HG02852 (cell line): ENCODE results near the gene C1orf115.
"Not testable (repeated sequence)": the region's sequence is repeated elsewhere in the genome, so short reads cannot be mapped to it uniquely, and the experiment has no call there.

Experiments
- ATAC-seq: cut with Tn5 transposase; IDR thresholded peaks from one replicate; pipeline ENCODE4 v1.9.1; 2021; ENCODE audit warnings: mild to moderate bottlenecking, moderate library complexity; ENCODE audit not compliant: unreplicated experiment

The C1orf115 gene

DNA sequence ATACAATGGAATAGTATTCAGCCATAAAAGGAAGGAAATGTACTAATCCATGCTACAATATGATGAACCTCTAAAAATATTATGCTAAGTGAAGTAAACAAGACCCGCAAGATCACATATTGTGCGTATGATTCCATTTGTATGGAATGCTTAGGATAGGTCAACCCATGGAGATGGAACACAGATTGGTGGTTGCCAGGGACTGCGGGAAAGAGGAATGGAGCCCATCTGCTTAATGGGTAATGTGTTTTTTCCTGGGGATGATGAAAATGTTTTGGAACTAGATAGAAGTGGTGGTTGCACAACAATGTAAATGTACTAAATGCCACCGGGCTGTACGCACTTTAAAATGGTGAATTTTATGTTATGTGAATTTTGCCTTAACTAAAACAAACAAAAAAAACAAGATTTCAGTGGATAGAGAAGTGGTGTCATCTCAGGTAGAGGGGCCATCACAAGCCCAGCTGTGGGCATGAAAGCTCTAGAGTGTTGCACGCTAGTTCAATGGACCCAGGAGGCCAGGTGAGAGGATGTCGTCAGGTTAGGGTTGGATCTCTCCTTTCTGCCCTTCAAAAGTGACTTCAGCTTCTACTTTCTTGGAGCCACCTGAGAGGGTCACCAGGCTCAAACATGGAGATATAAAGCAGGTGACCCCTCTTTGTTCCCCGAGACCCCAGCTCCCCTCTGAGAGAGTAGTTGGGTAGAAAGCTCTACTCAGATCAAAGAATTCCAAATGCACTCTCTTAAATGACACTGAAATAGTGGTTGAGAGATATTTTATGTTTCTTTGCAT lies 2.5 kb downstream of the C1orf115 start:
- no peak for ATAC-seq

- no peak for ATAC-seq
Measured at GRCh38 chr1:220694866-220695382, 4.8 kb downstream of the C1orf115 start.

- no peak for ATAC-seq
Measured at GRCh38 chr1:220695426-220695825, 5.3 kb downstream of the C1orf115 start.

GRCh38 chr1:220696226-220696862 lies 6.2 kb downstream of the C1orf115 start:
- ATAC-seq, result no peak

GRCh38 chr1:220696863-220697231 lies 6.7 kb downstream of the C1orf115 start:
- no peak for ATAC-seq

GRCh38 chr1:220697326-220697725 lies 7.2 kb downstream of the C1orf115 start:
- no peak for ATAC-seq

- no peak for ATAC-seq
Measured at GRCh38 chr1:220698607-220699016, 8.4 kb downstream of the C1orf115 start.

- no peak for ATAC-seq
Measured at GRCh38 chr1:220699044-220699443, 8.9 kb downstream of the C1orf115 start.

GRCh38 chr1:220700556-220701179 lies 10.5 kb downstream of the C1orf115 start:
- no peak for ATAC-seq

DNA sequence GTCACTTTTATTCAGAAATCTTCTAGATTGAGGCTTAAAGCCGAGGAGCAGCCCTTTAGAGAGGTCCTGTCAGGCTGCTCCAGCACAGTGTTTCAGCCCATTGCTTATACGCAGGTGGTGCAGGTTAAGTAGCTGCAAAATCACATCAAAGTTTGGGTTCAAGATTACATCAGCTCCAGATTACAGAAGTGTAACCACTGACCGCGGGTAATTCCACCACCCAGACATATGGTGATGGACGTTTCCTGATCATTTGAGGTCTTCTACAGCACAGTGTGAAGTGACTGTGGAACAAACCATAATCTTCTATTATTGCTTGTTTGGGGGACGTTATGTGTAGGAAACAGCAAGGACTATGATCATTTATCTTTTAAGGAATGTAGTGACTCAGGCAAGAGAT lies 11.8 kb downstream of the C1orf115 start:
- ATAC-seq, result peak; percentile 68

- no peak for ATAC-seq
Measured at GRCh38 chr1:220702733-220703270, 12.6 kb downstream of the C1orf115 start.

DNA sequence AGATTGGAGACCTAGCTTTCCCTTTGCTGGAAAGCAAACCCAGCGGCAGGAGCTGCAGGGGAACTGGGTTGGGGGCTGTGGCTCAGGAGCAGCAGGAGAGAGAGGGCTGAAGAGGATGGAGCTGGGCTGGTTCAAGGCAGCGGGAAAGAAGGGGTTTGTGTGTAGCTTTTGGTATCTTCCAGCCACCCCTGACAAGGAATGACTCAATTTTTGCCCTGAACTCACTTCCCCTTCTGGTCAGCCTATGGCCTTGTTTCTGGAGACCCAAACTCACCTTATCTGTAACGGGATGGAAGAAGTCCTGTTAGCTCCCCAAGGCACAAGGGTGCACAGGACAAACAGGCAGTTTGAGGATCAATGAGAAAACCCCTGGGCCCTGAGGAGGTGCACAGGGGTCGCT lies 13.1 kb downstream of the C1orf115 start:
- ATAC-seq, result no peak

GRCh38 chr1:220705782-220706181 lies 15.6 kb downstream of the C1orf115 start:
- no peak for ATAC-seq

- ATAC-seq, result no peak
Measured at GRCh38 chr1:220706480-220706879, 16.3 kb downstream of the C1orf115 start.

DNA sequence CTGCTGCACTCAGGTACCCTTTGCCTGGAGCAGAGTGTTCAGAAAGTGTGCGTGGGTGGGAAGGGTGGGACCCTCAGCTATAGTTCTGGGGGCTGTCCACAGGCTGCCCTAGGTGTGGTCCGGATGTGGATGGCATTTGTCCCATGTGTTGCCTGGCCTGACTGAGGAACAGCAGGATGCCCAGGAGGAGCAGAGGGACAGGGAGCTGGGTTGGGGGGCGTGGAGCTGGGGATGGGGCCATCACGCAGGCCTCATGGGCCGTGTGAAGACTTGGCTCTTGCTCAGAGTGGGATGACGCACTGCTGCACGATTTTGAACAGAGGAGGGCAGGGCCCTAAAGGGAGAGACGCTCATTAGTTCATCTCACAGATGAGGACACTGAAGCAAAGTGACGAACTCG lies 17.0 kb downstream of the C1orf115 start:
- ATAC-seq, result no peak

DNA sequence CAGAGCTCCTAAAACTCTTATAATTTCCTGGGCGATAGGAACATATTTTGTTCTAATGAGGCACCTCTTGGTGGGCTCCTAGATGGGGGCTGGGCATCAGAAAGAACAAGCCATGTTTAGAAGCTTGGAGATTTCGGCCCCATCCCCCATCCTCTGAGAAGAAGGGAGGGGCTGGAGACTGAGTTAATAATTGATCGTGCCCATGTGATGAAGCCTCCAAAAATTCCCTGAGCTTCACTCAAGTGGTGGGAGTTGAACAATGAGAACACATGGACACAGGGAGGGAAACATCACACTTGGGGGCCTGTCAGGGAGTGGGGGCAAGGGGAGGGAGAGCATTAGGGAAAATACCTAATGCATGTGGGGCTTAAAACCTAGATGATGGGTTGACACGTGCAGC lies 18.1 kb downstream of the C1orf115 start:
- no peak for ATAC-seq

DNA sequence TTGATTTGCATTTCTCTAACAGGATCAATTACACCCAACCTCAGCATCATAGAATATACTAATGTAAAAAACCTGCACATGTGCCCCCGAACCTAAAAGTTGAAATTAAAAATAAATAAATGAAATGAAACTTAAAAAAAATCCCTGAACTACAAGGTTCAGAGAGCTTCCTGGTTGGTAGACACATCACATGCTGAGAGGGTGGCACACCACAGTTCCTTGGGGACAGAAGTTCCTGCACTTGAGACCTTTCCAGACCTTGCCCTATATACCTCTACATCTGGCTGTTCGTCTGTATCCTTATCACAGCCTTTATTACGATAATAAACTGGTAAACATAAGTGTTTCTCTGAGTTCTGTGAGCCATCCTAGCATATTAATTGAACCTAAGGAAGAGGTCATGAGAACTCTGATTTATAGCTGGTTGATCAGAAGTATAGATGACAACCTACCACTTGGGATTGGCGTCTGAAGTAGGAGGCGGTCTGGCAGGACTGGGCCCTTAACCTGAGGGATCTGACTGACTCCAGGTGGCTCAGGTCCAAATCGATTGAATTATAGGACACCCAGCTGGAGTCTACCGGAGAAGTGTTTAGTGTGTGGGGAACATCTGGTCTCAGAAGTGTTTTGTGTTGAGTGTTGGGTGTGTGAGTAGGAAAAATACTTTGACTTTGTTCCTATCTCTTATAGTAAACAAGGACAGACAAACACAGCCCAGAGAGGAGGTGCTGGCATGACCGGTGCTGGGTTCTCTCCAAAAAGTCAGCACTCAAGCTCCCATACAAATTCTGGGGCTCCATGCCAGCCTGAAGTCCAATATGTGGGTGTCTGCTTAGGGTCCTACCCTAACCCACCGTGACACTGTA lies 19.0 kb downstream of the C1orf115 start:
- ATAC-seq, result no peak

- no peak for ATAC-seq
Measured at GRCh38 chr1:220710333-220710732, 20.2 kb downstream of the C1orf115 start.

DNA sequence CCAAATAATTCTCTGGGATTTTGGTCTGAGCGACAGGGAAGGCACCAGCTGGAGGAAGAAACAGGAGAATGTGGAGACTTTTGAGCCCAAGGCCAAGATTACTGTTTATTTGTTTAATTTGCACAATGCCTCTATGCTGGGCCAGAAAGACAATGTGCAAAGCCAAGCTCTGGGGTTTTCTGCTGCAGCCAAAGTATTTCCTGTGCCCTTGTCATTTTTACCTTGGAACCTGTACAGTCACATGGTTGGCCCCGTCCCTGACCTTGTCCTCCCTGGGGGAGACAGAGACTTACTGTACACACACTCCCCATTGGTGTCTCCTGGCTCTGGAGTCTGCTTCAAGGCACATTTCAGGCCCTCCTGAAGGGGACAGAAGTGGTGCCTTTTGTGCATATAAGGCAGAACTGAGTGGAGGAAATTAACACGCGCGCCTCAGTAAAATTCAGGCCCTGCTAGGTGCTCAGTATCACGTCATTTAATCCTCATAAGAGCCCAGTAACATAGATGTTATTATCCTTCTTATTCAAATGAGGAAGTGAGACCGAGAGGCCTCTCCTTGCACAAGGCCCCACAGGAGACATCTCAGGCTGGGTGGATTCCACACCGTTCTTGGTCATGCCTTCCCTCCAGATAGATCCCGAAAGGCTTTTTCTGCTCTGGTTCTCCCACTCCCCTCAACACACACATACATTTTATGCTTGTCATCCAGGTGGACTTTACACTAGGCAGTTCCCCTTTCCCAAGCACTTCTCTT lies 21.1 kb downstream of the C1orf115 start:
- peak; percentile 88 for ATAC-seq

DNA sequence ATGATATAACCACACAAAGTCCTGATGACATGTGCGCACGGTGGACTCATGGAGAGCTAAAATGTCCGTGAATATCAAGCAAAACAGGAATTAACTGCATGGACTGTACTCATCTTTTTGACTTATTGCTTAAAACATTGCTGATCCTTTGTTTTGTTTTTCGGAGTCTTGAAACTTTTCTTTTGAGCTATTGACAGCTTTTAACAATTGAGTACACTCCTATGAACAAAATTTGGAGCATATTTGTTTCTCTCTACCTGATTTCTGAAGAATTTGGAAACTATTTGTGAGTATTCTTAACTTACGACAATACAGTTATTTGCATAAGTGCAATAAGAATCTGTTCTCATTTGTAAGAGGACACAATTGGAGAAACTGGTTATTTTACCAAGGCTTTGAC lies 25.8 kb downstream of the C1orf115 start:
- ATAC-seq, result not testable (repeated sequence)
